ENCODE results near the gene SPAG6.

DNA sequence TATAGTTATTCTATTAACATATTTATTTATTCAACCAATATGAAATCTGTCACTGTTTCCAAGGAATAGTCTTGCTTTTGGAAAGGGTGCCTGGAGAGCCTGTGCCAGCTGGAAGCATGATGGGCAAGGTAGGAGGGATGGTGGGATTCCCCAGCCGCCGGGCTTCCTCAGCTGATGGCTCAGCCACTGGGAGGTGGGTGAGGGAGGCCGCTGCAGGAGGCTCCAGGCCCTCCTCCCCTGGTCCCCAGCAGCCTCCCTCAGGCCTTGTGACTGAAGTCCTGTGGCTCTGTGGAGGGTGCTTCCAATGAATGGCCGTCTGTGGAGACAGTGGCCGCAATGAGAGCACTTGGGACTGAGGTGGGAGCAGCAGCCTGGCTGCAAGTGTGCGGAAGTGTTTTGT, 27.0 kb downstream of the SPAG6 start:
- TF ChIP-seq RAD21 (IDR thresholded peaks at IDR 0.05 in 1 of 2, conservative IDR thresholded peaks at IDR 0.05 in 1 of 2; ENCODE audit: low read depth in 2 of 2, low read length in 2 of 2) (no peak), POLR2A (IDR thresholded peaks at IDR 0.05; ENCODE audit: control extremely low read depth in 1 of 2, low read depth in 2 of 2, low read length in 2 of 2) (no peak), BCL11A (IDR thresholded peaks at IDR 0.05; ENCODE audit: low read depth in 2 of 2, low read length in 2 of 2) (no peak), RBBP5 (IDR thresholded peaks at IDR 0.05; ENCODE audit: borderline replicate concordance, low read depth, low read length) (no peak)
- TF ChIP-seq, protein P1, sequence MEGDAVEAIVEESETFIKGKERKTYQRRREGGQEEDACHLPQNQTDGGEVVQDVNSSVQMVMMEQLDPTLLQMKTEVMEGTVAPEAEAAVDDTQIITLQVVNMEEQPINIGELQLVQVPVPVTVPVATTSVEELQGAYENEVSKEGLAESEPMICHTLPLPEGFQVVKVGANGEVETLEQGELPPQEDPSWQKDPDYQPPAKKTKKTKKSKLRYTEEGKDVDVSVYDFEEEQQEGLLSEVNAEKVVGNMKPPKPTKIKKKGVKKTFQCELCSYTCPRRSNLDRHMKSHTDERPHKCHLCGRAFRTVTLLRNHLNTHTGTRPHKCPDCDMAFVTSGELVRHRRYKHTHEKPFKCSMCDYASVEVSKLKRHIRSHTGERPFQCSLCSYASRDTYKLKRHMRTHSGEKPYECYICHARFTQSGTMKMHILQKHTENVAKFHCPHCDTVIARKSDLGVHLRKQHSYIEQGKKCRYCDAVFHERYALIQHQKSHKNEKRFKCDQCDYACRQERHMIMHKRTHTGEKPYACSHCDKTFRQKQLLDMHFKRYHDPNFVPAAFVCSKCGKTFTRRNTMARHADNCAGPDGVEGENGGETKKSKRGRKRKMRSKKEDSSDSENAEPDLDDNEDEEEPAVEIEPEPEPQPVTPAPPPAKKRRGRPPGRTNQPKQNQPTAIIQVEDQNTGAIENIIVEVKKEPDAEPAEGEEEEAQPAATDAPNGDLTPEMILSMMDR (IDR thresholded peaks at IDR 0.05; ENCODE audit: control extremely low read depth in 1 of 3, insufficient read depth in 1 of 3, low read depth in 1 of 3, low read length in 3 of 3) = no peak

All from H1 (cell line).